Measurements from ENCODE around the gene UGT1A10.
"Not testable (repeated sequence)": the region's sequence is repeated elsewhere in the genome, so short reads cannot be mapped to it uniquely, and the experiment has no call there.

The UGT1A10 gene

DNA sequence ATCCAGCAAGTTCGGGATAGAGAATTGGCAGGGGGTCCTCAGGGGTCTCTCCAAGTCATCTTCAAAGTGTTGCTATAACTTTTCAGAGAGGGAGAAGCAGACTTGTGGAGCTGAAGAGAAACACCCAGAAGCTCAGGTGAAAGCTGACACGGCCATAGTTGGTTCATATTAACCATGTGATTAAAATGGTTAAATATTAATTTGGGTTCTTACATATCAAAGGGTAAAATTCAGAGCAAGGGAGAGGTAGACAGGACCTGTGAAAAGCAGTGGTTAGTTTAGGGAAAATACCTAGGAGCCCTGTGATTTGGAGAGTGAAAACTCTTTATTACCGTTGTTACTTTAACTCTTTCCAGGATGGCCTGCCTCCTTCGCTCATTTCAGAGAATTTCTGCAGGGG lies 56.4 kb downstream of the UGT1A10 start, which contains the start of gene UGT1A6:
Gene UGT1A6, plus strand, starts transcription at position 243 of the 400 bp plus-strand sequence. Its CDS starts 115 bp downstream, at position 358.
- no peak for DNase-seq (ENCODE audit: low read depth)

DNA sequence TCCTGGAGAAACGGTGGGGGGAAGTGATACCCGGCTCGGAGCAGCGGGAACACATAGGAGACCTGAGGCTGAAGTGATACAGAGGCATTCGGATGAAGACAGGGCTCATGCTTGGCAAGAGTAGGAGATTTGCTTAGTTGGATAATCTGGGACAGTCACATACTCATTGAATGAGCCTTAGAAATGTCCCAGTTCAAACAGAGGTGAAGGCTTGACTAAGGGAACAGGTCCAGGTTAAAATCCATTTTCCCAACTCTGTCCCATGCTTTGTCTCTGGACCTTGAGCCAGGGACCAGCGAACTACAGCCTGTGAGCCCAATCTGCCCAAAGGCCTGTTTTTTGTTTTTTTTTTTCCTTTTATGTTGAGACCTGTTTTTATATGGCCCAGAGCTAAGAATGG lies 57.7 kb downstream of the UGT1A10 start:
- DNase-seq (ENCODE audit: low read depth), result no peak

DNA sequence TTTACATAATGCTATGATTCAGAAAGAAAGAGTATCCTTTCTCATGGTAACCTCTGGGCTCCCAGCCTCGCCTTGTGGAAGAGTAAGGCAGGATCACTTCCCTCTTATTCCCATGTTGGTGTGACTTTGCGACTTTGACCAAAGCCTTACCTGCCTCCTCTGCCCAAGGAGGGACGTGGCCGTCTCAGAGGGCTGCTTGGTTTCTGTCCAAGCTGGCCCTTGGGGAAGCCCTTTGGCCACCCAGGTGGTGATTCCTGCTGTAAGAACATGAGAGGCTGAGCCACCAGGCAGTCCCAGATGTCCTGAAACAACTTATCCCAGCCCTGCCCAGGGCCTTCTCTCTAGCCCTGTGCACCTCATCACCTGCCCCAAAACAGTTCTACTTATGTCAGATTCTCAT lies 62.5 kb downstream of the UGT1A10 start:
- DNase-seq (ENCODE audit: low read depth), result no peak

DNA sequence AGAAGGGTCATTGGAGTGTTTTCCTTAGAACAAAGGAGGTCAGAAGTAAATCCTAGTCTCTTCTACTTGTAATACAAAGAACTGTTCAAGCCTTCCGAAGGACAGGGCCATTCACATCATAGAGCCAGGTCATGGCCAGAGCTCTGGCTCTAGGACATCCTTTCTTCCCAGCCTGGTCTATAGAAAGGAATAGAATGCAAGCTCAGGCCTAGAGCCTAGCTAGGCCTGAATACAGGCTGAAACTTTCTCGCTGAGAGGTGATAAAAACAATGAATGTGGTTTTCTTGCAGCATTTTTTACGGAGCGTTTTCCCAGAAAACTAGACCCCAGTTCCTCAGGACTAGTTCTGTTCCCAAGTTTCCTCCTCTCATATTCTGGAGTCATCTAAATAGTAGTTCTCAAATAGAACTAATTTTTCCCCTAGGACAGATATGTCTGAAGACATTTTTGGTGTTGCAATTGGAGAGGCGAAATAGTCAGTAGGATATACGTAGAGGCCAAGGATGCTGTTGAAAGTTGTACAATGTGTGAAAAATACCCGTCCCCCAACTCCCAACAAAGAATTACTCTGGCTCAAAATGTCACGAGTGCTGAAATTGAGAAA lies 63.3 kb downstream of the UGT1A10 start:
- DNase-seq (ENCODE audit: low read depth), result no peak

DNA sequence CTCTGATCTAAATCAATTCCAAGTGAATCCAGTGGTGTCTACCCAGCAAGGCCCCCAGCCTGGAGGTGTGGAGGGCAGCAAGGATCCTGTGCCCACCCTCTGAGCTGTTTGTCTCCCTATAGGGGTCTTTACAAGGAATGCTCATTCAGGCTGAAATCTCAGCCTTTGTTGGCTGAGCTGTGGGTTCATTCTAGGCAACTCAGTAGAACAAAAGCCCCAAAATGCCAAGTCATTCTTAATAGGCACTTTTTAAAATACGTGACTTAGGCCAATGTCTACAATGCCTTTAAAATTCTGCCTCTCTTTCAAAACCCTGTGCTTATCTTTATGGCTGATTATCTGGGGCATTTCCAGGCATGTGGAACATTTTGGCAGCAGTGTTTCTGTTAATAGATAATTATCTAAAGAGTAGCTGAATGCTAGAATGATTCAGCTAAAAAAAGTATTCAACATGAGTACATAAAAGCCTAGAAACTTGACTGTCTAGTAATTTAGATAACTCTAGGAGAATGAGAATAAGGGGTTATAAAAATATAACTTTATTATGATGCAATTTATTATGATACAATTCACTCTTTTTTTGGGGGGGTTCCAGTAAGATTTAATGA lies 63.9 kb downstream of the UGT1A10 start:
- DNase-seq (ENCODE audit: low read depth), result peak; percentile 62

DNA sequence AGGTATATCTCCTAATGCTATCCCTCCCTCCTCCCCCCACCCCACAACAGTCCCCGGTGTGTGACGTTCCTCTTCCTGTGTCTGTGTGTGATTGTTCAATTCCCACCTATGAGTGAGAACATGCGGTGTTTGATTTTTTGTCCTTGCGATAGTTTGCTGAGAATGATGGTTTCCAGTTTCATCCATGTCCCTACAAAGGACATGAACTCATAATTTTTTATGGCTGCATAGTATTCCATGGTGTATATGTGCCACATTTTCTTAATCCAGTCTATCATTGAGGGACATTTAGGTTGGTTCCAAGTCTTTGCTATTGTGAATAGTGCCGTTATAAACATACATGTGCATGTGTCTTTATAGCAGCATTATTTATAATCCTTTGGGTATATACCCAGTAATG lies 64.6 kb downstream of the UGT1A10 start:
- DNase-seq (ENCODE audit: low read depth), result not testable (repeated sequence)

DNA sequence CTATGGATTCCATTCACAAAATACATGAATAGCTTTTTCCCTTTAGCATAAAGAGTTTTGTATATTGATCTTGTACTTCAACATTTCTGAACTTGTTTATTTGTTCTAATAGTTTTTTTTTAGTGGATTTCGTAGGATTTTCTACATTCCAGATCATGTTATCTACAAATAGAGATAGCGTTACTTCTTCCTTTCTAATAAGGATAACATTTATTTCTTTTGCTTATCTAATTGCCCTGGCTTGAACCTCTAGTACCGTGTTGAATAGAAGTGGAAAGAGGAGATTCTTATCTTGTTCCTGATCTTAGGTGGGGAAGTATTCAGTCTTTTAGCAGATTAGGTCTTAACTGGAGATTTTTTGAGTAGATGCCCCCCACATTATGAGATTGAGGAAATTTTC lies 66.0 kb downstream of the UGT1A10 start:
- DNase-seq (ENCODE audit: low read depth), result no peak

DNA sequence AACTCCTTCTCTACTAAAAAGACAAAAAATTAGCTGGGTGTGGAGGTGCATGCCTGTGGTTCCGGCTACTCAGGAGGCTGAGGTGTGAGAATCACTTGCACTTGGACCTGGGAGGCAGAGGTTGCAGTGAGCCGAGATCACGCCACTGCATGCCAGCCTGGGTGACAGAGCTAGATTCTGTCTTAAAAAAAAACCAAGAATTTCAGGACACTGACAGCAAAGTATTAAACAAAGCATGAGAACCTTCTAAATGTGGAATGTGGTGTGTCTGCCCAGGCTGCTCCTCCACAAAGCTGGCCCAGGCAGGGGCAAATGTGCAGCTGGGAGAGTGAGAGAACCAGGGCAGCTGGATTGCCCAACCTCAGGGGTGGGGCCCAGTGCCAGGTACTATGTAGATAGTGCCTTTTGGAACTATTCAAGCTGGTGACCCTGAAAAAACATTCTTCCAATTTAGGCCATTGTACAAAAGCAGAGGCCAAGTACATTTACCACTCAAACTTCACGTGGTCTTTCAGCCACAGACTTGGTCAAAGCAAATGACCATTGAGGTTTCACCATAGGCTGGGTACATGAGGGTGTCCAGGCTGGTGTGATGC lies 69.8 kb downstream of the UGT1A10 start:
- no peak for DNase-seq (ENCODE audit: low read depth)

DNA sequence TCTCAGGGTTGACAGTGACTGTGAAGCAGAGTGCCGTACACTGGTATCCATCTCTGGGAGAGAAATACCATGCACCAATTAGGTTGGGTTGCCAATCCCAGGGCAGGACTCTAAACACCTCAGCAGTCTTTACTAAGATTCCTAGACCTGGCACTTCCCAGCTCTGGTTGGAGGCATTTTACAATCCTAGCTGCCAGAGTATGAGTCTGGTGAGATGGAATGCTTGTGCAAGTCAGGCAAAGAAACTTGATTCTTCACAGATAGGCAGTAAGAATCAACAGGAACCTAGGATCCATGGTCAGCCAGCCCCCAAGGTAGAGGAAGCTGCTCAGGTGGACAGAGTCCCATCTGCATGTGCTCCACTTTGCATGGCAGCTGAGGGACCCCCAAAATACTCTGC lies 70.5 kb downstream of the UGT1A10 start:
- DNase-seq (ENCODE audit: low read depth), result peak; percentile 58

DNA sequence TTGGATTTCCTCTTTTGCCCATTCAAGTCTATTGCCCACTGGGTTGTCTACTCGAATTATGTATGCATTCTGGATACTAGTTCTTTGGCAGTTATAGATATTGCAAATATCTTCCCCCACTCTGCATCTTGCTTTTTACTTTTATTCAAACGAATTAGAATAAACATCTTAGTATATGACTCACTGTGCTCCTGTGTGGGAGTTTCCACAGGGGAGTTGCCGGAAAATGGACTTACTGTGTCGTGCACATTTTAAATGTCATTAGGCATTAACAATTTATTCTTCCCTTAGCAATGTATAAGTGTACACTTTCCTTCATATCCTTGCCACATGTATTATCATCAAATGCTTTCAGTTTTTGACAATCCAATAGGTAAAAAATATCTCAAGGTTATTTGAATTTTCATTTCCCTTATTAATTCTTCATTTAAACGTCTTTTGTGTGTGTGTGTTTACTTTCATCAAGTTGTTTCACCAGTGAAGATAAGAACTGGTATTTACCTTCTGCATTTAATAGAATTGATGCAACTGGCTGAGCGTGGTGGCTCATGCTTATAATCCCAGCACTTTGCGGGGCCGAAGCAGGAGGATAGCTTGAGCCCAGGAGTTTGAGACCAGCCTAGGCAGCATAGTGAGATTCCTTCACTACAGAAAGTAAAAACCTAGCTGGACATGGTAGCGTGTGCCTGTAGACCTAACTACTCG lies 71.8 kb downstream of the UGT1A10 start:
- peak; percentile 63 for DNase-seq (ENCODE audit: low read depth)

DNA sequence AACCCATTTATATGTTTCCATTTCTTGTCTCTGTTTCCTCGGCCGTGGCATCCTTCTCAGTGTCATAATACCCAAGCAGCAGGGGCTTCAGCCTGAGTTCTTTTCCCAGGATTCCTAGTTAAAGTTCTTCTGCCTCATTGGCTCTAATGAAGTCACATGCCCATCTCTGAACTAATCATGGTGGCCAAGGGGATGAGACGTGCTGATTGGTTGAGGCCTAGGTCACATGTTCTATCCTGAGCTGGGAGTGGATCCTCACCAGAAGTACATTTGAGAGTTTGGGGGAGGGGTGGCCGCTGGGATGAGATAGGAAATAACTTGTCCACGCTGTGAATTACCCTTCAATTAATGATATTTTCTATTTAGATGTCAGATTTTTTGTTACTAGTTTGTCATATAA lies 72.7 kb downstream of the UGT1A10 start:
- DNase-seq (ENCODE audit: low read depth), result no peak

DNA sequence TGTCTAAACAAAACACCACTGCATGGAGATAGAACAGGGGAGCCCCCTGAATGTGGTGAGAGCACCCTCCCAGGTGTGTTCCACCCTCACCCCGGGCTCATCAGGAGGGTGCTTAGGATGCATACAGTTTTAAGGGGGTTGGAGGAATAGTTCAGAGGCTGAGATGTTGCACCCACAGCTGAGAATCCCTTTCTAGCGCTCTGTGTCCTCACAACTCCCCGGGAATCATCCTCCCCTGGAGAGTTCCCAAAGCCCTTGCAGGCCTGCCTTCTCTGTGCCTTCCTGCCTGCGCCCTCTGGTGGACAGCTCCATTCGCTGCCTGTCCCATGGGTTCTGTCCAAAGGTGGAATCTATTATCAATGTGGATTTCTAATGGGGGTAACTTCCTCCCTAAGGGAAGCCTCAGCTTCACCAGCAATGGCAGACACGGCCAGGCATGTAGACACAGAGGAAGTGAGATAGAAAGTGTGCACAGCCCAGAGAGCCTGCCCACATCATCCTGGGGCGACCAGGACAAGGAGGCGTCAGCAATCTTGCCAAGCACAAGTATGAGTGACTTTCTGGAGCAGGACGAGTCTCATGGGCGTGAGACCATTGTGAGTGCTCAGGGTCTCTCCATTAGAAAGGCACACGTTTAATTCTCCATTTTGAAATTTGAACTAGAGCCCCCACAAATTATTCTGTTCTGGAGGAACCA lies 75.2 kb downstream of the UGT1A10 start:
- DNase-seq (ENCODE audit: low read depth), result peak; percentile 69

DNA sequence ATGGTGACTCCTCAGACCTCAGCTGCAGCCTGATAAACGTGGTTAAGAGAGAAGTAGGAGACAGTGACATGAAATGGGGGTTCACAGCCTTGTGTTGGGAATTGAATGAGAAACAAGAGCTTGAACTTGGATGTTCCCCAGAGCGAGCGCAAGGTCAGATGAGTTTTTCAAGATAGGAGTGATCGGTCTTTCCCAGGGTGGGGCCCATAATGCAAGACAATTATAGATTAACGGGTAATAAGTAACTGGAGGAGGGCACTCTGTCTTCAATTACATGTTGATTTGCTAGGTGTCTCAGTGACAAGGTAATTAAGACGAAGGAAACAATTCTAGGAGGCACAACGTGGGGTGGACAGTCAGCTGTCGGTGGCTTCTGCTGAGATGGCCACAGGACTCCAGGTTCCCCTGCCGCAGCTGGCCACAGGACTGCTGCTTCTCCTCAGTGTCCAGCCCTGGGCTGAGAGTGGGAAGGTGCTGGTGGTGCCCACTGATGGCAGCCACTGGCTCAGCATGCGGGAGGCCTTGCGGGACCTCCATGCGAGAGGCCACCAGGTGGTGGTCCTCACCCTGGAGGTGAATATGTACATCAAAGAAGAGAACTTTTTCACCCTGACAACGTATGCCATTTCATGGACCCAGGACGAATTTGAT lies 76.5 kb downstream of the UGT1A10 start, which contains the start of gene UGT1A5:
Gene UGT1A5, plus strand, starts transcription at position 297 of the 651 bp plus-strand sequence. Its CDS starts 85 bp downstream, at position 382.
- no peak for DNase-seq (ENCODE audit: low read depth)

DNA sequence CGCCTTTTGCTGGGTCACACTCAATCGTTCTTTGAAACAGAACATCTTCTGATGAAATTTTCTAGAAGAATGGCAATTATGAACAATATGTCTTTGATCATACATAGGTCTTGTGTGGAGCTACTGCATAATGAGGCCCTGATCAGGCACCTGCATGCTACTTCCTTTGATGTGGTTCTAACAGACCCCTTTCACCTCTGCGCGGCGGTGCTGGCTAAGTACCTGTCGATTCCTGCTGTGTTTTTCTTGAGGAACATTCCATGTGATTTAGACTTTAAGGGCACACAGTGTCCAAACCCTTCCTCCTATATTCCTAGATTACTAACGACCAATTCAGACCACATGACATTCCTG lies 77.0 kb downstream of the UGT1A10 start:
- DNase-seq (ENCODE audit: low read depth), result no peak

DNA sequence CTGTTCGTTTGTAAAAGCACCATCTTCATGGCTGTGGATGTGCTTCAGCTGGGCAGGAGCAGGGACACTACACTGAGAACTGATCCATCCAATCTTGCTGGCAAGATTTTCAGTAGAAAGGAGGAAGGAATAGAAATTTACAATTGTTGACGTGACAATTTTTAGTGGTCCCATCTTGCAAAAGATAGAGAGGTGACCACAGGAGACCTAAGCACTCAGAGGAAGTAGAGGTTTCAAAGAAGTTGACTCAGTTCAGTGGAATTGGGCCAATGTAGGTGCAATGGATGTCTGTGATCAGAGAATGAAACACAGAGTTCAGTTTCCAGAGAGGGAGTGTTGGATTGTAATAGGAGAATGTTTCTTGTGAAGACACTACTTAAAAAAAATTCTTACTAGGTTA lies 77.9 kb downstream of the UGT1A10 start:
- DNase-seq (ENCODE audit: low read depth), result no peak

DNA sequence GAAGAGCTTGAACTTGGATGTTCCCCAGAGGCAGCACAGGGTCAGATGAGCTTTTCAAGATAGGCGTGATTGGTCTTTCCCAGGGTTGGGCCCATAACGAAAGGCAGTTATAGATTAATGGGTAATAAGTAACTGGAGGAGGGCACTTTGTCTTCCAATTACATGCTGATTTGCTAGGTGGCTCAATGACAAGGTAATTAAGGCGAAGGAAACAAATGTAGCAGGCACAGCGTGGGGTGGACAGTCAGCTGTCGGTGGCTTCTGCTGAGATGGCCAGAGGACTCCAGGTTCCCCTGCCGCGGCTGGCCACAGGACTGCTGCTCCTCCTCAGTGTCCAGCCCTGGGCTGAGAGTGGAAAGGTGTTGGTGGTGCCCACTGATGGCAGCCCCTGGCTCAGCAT lies 82.3 kb downstream of the UGT1A10 start, which contains the start of gene UGT1A4:
Gene UGT1A4, plus strand, starts transcription at position 185 of the 400 bp plus-strand sequence. Its CDS starts 85 bp downstream, at position 270.
- no peak for DNase-seq (ENCODE audit: low read depth)

DNA sequence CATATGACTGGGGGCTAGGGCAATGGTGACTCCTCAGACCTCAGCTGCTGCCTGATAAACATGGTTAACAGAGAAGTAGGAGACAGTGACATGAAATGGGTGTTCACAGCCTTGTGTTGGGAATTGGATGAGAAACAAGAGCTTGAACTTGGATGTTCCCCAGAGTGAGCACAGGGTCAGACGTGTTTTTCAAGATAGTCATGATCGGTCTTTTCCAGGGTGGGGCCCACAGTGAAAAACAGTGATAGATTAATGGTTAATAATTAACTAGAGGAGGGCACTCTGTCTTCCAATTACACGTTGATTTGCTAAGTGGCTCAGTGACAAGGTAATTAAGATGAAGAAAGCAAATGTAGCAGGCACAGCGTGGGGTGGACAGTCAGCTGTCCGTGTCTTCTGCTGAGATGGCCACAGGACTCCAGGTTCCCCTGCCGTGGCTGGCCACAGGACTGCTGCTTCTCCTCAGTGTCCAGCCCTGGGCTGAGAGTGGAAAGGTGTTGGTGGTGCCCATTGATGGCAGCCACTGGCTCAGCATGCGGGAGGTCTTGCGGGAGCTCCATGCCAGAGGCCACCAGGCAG lies 92.6 kb downstream of the UGT1A10 start, which contains the start of gene UGT1A3:
Gene UGT1A3, plus strand, starts transcription at position 320 of the 579 bp plus-strand sequence. Its CDS starts 85 bp downstream, at position 405.
- no peak for DNase-seq (ENCODE audit: low read depth)

DNA sequence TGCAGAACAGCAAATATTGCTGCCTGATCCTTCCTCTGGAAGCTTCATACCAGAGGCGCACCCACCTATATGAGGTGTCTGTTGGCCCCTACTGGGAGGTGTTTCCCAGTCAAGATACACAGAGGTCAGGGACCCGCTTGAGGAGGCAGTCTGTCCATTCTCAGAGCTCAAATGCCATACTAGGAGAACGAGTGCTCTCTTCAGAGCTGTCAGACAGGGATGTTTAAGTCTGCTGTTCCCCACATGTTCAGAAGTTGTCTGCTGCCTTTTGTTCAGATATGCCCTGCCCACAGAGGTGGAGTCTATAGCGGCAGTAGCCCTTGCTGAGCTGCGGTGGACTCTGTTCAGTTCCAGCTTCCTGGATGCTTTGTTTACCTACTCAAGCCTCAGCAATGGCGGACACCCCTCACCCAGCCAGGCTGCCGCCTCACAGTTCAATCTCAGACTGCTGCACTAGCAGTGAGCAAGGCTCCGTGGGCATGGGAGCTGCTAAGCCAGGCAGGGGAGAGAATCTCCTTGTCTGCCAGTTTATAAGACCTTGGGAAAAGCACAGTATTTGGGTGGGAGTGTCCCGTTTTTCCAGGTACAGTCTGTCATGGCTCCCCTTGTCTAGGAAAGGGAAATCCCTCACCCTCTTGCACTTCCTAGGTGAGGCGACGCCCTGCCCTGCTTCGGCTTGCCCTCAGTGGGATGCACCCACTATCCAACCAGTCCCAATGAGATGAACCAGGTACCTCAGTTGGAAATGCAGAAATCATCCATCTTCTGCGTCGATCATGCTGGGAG lies 100.8 kb downstream of the UGT1A10 start:
- DNase-seq (ENCODE audit: low read depth), result not testable (repeated sequence)

DNA sequence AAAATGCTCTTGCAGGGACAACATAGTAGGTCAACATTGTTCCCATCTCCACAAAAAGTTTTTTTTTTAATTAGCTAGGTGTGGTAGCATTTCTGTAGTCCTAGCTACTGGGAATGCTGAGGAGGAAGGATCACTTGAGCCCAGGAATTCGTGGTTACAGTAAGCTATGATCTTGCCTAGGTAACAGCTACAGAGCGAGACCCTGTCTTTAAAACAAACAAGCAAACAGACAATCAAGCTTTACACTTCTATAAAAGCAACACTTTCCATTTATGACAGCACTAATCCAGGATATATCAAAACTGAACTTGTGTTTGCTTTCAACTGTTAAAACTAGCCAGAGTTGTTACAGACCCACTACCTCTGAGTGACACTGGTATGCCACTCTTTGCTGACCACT lies 104.6 kb downstream of the UGT1A10 start:
- no peak for DNase-seq (ENCODE audit: low read depth)
